DND-41 (cell line): ENCODE measurements around the gene SCEL.

ENCODE experiments used
- ATAC-seq: fragments of 200-7000 bp; cut with Tn5 transposase; 3 replicates; pipeline ENCODE4 v1.9.1; 2021; ENCODE audit warnings: low read depth; ENCODE audit not compliant: insufficient read depth
- DNase-seq: peaks from one replicate; pipeline ENCODE4 v3.0.0-alpha.2; 2020
- H2AFZ ChIP-seq: 2 replicates; pipeline ENCODE4 v1.6.0; 2012; ENCODE audit warnings: low read depth, low read length
- H3K27ac ChIP-seq: 2 replicates; pipeline ENCODE4 v1.5.1; 2012; ENCODE audit warnings: low read length, inconsistent platforms
- H3K27me3 ChIP-seq: fragments of 200-600 bp; sonication (generic); 2 replicates; pipeline ENCODE4 v1.6.0; 2012; ENCODE audit warnings: low read length, mild to moderate bottlenecking, inconsistent platforms; ENCODE audit not compliant: insufficient read depth, poor library complexity
- H3K36me3 ChIP-seq: 2 replicates; pipeline ENCODE4 v1.5.1; 2012; ENCODE audit warnings: low read length, inconsistent platforms; ENCODE audit not compliant: insufficient read depth
- H3K4me1 ChIP-seq: 2 replicates; pipeline ENCODE4 v1.5.1; 2012; ENCODE audit warnings: mild to moderate bottlenecking, low read length; ENCODE audit not compliant: insufficient read depth
- H3K4me2 ChIP-seq: 2 replicates; pipeline ENCODE4 v1.6.0; 2012; ENCODE audit warnings: mild to moderate bottlenecking, moderate library complexity, low read length, inconsistent platforms; ENCODE audit not compliant: insufficient read depth
- H3K4me3 ChIP-seq, 2 experiments: fragments of 200-600 bp in 1 of 2; shearing (Covaris generic) in 1 of 2; 2 replicates each; pipeline ENCODE4 v1.5.1; 2012 to 2016; ENCODE audit warnings: inconsistent platforms in 2 of 2, low read length in 2 of 2, mild to moderate bottlenecking in 2 of 2, low read depth in 1 of 2, moderate library complexity in 1 of 2
- H3K79me2 ChIP-seq: 2 replicates; pipeline ENCODE4 v1.6.0; 2012; ENCODE audit warnings: low read length, inconsistent platforms; ENCODE audit not compliant: insufficient read depth
- H3K9ac ChIP-seq: 2 replicates; pipeline ENCODE4 v1.6.0; 2012; ENCODE audit warnings: low read depth, mild to moderate bottlenecking, inconsistent platforms, low read length, moderate library complexity
- H3K9me3 ChIP-seq: 2 replicates; pipeline ENCODE4 v1.5.1; 2012; ENCODE audit warnings: low read length, moderate library complexity, mild to moderate bottlenecking, inconsistent platforms; ENCODE audit not compliant: insufficient read depth, severe bottlenecking
- H4K20me1 ChIP-seq: 2 replicates; pipeline ENCODE4 v1.6.0; 2012; ENCODE audit warnings: low read length; ENCODE audit not compliant: insufficient read depth
- EZH2 ChIP-seq: IDR thresholded peaks from 3 replicates; pipeline ENCODE4 v1.6.1; 2012; ENCODE audit warnings: borderline replicate concordance, low read depth, mild to moderate bottlenecking, moderate library complexity, low read length, inconsistent platforms; ENCODE audit not compliant: severe bottlenecking
- TF ChIP-seq, protein P1 (sequence below): IDR thresholded peaks from 2 replicates; pipeline ENCODE4 v1.5.1; 2012; ENCODE audit warnings: borderline replicate concordance, low read length, moderate library complexity, mild to moderate bottlenecking; ENCODE audit not compliant: poor library complexity, severe bottlenecking; ENCODE audit errors: extremely low read depth

Gene SCEL

DNA sequence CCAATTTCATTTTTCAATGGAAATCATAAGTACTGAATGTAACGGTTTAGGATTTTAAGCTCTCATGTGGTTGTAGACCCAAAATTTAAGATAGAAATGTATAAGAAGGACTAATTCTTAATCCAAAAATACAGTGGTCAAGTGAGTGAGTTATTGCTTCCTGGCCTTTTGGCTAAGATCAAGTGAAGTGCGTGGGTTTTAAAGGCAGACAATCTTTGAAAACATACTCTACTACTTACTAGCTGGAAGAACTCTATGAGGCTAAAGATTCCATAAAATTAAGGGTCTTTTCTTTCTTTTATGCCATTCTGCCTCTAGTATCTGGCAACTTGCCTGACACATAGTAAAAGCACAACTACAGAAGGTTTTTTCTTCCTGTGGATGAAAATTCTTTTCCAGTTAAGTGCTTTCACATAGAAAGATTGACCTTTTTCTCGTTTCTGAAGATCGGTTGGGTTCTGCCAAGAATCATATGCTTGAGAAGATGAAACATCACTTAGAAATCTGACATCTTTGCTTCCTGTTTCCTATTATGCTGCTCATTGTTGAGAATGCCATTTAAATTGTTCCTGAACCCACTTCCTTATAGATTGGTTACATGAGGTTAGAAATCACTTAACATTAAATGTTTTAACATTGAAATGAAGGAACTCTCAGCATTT lies 26.4 kb upstream of the SCEL start:
- H3K79me2 ChIP-seq, result no peaks in the 10 kb centered on the region
- H3K27ac ChIP-seq, result no peak overlapping the region
- no peak overlapping the region for H2AFZ ChIP-seq
- H3K9ac ChIP-seq, result no peak overlapping the region
- H3K4me3 ChIP-seq, result no peak overlapping the region
- ATAC-seq (no peak), DNase-seq (no peak)
- H3K4me1 ChIP-seq, result peaks cover 3% of the 10 kb centered on the region; the same call in 1 of the 2 replicates
- no peaks in the 10 kb centered on the region for H3K36me3 ChIP-seq
- no peaks in the 10 kb centered on the region for H4K20me1 ChIP-seq
- no peak overlapping the region for H3K4me2 ChIP-seq
- no peaks in the 10 kb centered on the region for H3K27me3 ChIP-seq
- no peak for TF ChIP-seq EZH2
- TF ChIP-seq, protein P1, sequence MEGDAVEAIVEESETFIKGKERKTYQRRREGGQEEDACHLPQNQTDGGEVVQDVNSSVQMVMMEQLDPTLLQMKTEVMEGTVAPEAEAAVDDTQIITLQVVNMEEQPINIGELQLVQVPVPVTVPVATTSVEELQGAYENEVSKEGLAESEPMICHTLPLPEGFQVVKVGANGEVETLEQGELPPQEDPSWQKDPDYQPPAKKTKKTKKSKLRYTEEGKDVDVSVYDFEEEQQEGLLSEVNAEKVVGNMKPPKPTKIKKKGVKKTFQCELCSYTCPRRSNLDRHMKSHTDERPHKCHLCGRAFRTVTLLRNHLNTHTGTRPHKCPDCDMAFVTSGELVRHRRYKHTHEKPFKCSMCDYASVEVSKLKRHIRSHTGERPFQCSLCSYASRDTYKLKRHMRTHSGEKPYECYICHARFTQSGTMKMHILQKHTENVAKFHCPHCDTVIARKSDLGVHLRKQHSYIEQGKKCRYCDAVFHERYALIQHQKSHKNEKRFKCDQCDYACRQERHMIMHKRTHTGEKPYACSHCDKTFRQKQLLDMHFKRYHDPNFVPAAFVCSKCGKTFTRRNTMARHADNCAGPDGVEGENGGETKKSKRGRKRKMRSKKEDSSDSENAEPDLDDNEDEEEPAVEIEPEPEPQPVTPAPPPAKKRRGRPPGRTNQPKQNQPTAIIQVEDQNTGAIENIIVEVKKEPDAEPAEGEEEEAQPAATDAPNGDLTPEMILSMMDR, result no peak
- no peaks in the 10 kb centered on the region for H3K9me3 ChIP-seq

DNA sequence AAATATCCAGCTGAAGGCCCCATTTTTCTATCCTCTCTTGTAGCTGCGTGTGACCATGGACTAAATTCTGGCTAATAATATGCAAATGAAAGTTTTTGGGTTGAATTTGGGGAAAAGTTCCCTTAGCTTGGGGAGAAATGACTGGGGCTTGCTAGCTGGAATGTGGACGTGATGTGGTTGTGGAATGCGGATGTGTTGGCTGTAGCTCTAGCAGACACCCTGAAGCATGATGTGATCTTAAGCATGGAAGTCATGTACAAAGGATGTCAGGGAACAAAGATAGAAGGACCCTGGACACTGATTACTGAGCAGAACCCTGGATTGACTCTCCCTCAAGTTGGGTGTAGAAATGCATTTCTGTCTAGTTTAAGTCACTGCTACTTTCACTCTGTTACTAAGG lies 25.4 kb upstream of the SCEL start:
- Histone ChIP-seq H3K36me3 (no peaks in the 10 kb centered on the region), H3K9me3 (no peaks in the 10 kb centered on the region), H3K27me3 (no peaks in the 10 kb centered on the region), H3K4me2 (no peak overlapping the region), H3K9ac (no peak overlapping the region), H4K20me1 (no peaks in the 10 kb centered on the region), H3K4me1 (peaks cover 3% of the 10 kb centered on the region; the same call in 1 of the 2 replicates), H3K4me3 (no peak overlapping the region), H3K27ac (no peak overlapping the region), H3K79me2 (no peaks in the 10 kb centered on the region), H2AFZ (no peak overlapping the region)
- no peak for DNase-seq
- TF ChIP-seq, protein P1, result no peak
- no peak for TF ChIP-seq EZH2
- no peak for ATAC-seq

DNA sequence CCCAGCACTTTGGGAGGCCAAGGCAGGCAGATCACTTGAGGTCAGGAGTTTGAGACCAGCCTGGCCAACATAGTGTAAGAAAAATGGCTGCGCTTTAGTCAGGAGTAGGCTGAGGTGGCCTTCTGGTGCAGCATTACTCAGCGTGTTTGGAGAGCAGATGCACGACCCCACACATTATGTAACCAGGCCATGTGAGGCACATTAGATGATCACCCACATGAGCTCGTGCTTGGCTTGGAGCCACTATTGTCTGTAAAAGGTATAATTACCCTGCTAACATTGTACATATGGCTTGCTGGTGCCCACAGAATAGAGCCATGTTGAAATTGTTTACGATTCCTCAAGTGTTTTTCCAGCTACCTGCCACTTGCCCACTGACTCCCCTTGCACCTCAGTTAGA lies 24.0 kb upstream of the SCEL start:
- no peak for ATAC-seq
- Histone ChIP-seq H2AFZ (no peak overlapping the region), H3K9ac (no peak overlapping the region), H3K9me3 (no peaks in the 10 kb centered on the region), H3K27me3 (peaks cover 3% of the 10 kb centered on the region), H4K20me1 (no peaks in the 10 kb centered on the region), H3K36me3 (no peaks in the 10 kb centered on the region), H3K4me2 (no peak overlapping the region), H3K4me3 (no peak overlapping the region), H3K79me2 (no peaks in the 10 kb centered on the region), H3K4me1 (peaks cover 3% of the 10 kb centered on the region; the same call in 1 of the 2 replicates), H3K27ac (no peak overlapping the region)
- no peak for DNase-seq
- TF ChIP-seq, protein P1, result no peak
- TF ChIP-seq EZH2, result no peak
